Measurements from ENCODE around the gene CFAP251.
"Not testable (repeated sequence)": the region's sequence is repeated elsewhere in the genome, so short reads cannot be mapped to it uniquely, and the experiment has no call there.

The CFAP251 gene

GRCh38 chr12:122040579-122041386, 122.4 kb downstream of the CFAP251 start:
- DNase-seq (ENCODE audit: low spot score), result no peak
- H3K27ac ChIP-seq, result peak overlapping the region; percentile 39
- TF ChIP-seq CTCF (conservative IDR thresholded peaks at IDR 0.05; ENCODE audit: low read depth), result no peak
- POLR2A ChIA-PET (ENCODE audit: low non-redundant PET), result no interaction called here
- CTCF ChIA-PET, result interaction anchor here (0.6 kb wide), 2 partner anchors 27 to 32 kb away, joined by 3 to 4 read pairs; no protein-coding TSS in a partner anchor

GRCh38 chr12:122041458-122041857, 123.1 kb downstream of the CFAP251 start:
- CTCF ChIA-PET; POLR2A ChIA-PET (ENCODE audit: low non-redundant PET); DNase-seq (ENCODE audit: low spot score): not testable (repeated sequence)
- peak overlapping the region; percentile 39 for H3K27ac ChIP-seq

GRCh38 chr12:122042910-122043309, 124.5 kb downstream of the CFAP251 start:
- ChIA-PET CTCF (interaction anchor here (0.6 kb wide), 1 partner anchor 93 kb away, joined by 3 read pairs; no protein-coding TSS in a partner anchor), POLR2A (ENCODE audit: low non-redundant PET) (no interaction called here)
- no peak for DNase-seq (ENCODE audit: low spot score)
- no peak for TF ChIP-seq CTCF (conservative IDR thresholded peaks at IDR 0.05; ENCODE audit: low read depth)
- no peak overlapping the region for H3K27ac ChIP-seq

GRCh38 chr12:122043476-122043875, 125.1 kb downstream of the CFAP251 start:
- ChIA-PET POLR2A (ENCODE audit: low non-redundant PET) (no interaction called here), CTCF (no interaction called here)
- DNase-seq (ENCODE audit: low spot score), result no peak
- no peak for TF ChIP-seq CTCF (conservative IDR thresholded peaks at IDR 0.05; ENCODE audit: low read depth)
- H3K27ac ChIP-seq, result no peak overlapping the region

- POLR2A ChIA-PET (ENCODE audit: low non-redundant PET), result no interaction called here
- no peak for DNase-seq (ENCODE audit: low spot score)
- peak overlapping the region; percentile 15; the same call in 1 of the 2 replicates for H3K27ac ChIP-seq
- TF ChIP-seq CTCF (conservative IDR thresholded peaks at IDR 0.05; ENCODE audit: low read depth), result no peak
- CTCF ChIA-PET, result no interaction called here
Observed at GRCh38 chr12:122045262-122045661, 126.9 kb downstream of the CFAP251 start.

- CTCF ChIA-PET, result interaction anchor here (0.6 to 1.1 kb wide), 2 partner anchors 15 to 57 kb away, joined by 5 to 6 read pairs; no protein-coding TSS in a partner anchor
- H3K27ac ChIP-seq, result 0 out of 2 replicates have a peak overlapping the region, but pooled peaks have one; percentile 23
- TF ChIP-seq CTCF (conservative IDR thresholded peaks at IDR 0.05; ENCODE audit: low read depth), result no peak
- no peak for DNase-seq (ENCODE audit: low spot score)
- POLR2A ChIA-PET (ENCODE audit: low non-redundant PET), result no interaction called here
Observed at GRCh38 chr12:122046145-122046544, 127.8 kb downstream of the CFAP251 start.

- no peak for TF ChIP-seq CTCF (conservative IDR thresholded peaks at IDR 0.05; ENCODE audit: low read depth)
- peak overlapping the region; percentile 25 for H3K27ac ChIP-seq
- no peak for DNase-seq (ENCODE audit: low spot score)
- ChIA-PET POLR2A (ENCODE audit: low non-redundant PET) (no interaction called here), CTCF (interaction anchor here (0.6 kb wide), 1 partner anchor 15 kb away, joined by 7 read pairs; no protein-coding TSS in a partner anchor)
Observed at GRCh38 chr12:122048151-122048550, 129.8 kb downstream of the CFAP251 start.
